ENCODE data around the gene GPC6.

GRCh38 chr13:94014461-94014860, 787.9 kb downstream of the GPC6 start:
- TF ChIP-seq CTCF (IDR thresholded peaks at IDR 0.05 in 8 of 11, conservative IDR thresholded peaks at IDR 0.05 in 3 of 11): no peak
- no peak for TF ChIP-seq POLR2A (IDR thresholded peaks at IDR 0.05)
- TF ChIP-seq POLR2AphosphoS5 (IDR thresholded peaks at IDR 0.05): no peak
